Fibroblast of skin of left quadriceps (primary cell): Measurements from ENCODE around the gene NKAIN2.
"Not testable (repeated sequence)": the region's sequence is repeated elsewhere in the genome, so short reads cannot be mapped to it uniquely, and the experiment has no call there.

Experiments
- DNase-seq, 2 experiments: peaks; one replicate each; pipeline ENCODE4 v3.0.0-alpha.2; 2013; ENCODE audit warnings: low read depth in 2 of 2

The NKAIN2 gene

GRCh38 chr6:124090491-124090890 is 286.8 kb downstream of the NKAIN2 start:
- no peak for DNase-seq

GRCh38 chr6:124099520-124099919 is 295.9 kb downstream of the NKAIN2 start:
- no peak for DNase-seq

- DNase-seq, result no peak
These were observed 306.8 kb downstream of the NKAIN2 start for GRCh38 chr6:124110514-124110913.

- DNase-seq, result no peak
These were observed 315.9 kb downstream of the NKAIN2 start for GRCh38 chr6:124119596-124119995.

- DNase-seq, result no peak
These were observed 320.0 kb downstream of the NKAIN2 start for GRCh38 chr6:124123617-124124209.

GRCh38 chr6:124131259-124131658 is 327.6 kb downstream of the NKAIN2 start:
- peak; percentile 4 to 7 for DNase-seq

GRCh38 chr6:124131779-124132178 is 328.1 kb downstream of the NKAIN2 start:
- no peak for DNase-seq

- no peak for DNase-seq
These were observed 328.6 kb downstream of the NKAIN2 start for GRCh38 chr6:124132256-124132655.

- no peak for DNase-seq
These were observed 339.2 kb downstream of the NKAIN2 start for GRCh38 chr6:124142852-124143251.

- no peak for DNase-seq
These were observed 339.8 kb downstream of the NKAIN2 start for GRCh38 chr6:124143435-124143834.

- DNase-seq, result no peak
These were observed 344.0 kb downstream of the NKAIN2 start for GRCh38 chr6:124147621-124148020.

GRCh38 chr6:124148236-124148957 is 344.7 kb downstream of the NKAIN2 start:
- DNase-seq, result no peak

- no peak for DNase-seq
These were observed 346.0 kb downstream of the NKAIN2 start for GRCh38 chr6:124149646-124150045.

GRCh38 chr6:124158024-124158423 is 354.4 kb downstream of the NKAIN2 start:
- DNase-seq, result no peak

GRCh38 chr6:124163676-124164075 is 360.0 kb downstream of the NKAIN2 start:
- no peak for DNase-seq

GRCh38 chr6:124164343-124164742 is 360.7 kb downstream of the NKAIN2 start:
- no peak for DNase-seq

GRCh38 chr6:124167249-124167648 is 363.6 kb downstream of the NKAIN2 start:
- not testable (repeated sequence) for DNase-seq

GRCh38 chr6:124190256-124190655 is 386.6 kb downstream of the NKAIN2 start:
- no peak for DNase-seq

- no peak for DNase-seq
These were observed 389.5 kb downstream of the NKAIN2 start for GRCh38 chr6:124193132-124193531.

- DNase-seq, result no peak
These were observed 393.5 kb downstream of the NKAIN2 start for GRCh38 chr6:124197148-124197547.

GRCh38 chr6:124199286-124199685 is 395.6 kb downstream of the NKAIN2 start:
- no peak for DNase-seq

GRCh38 chr6:124200661-124201060 is 397.0 kb downstream of the NKAIN2 start:
- DNase-seq, result no peak

- no peak for DNase-seq
These were observed 399.6 kb downstream of the NKAIN2 start for GRCh38 chr6:124203101-124203811.
